B cell (primary cell): Measurements from ENCODE around the gene IFT122. TPM values are rescaled to one million over a fixed set of nuclear protein-coding genes. Genes with fewer than 3 reads are reported as not detected.

ENCODE experiments used
- ATAC-seq: fragments of 200-7000 bp; cut with Tn5 transposase; one replicate; pipeline ENCODE4 v1.10.0; 2021; ENCODE audit warnings: low read depth, mild to moderate bottlenecking, moderate number of reproducible peaks, moderate library complexity
- CTCF ChIA-PET: fragments of 350-600 bp; sonication (Branson Sonifier 250); formaldehyde crosslinking; loops from one replicate; lab custom pipeline; 2021; ENCODE audit warnings: antibody characterized with exemption, inconsistent platforms; lab: Charles Lee
- POLR2A ChIA-PET: fragments of 350-600 bp; sonication (Branson Sonifier 250); formaldehyde crosslinking; loops from one replicate; lab custom pipeline; 2021; ENCODE audit warnings: antibody characterized with exemption; lab: Charles Lee
- DNase-seq: peaks from one replicate; pipeline ENCODE4 v3.0.0; 2013
- H2AFZ ChIP-seq: 2 replicates; pipeline ENCODE4 v1.6.1; 2012; ENCODE audit warnings: mild to moderate bottlenecking, low read depth, low read length; ENCODE audit not compliant: insufficient read depth, poor library complexity, severe bottlenecking
- H3K27ac ChIP-seq, 2 donors: 1 replicate in 1 of 2; 2 replicates in 1 of 2; pipeline ENCODE4 v1.5.1; 2012 to 2013; ENCODE audit warnings: low read length in 2 of 2, mild to moderate bottlenecking in 2 of 2, moderate library complexity in 1 of 2
- H3K27me3 ChIP-seq, 4 experiments: fragments of 200-600 bp in 1 of 4; sonication (generic) in 1 of 4; replicated peaks in 1 of 4; 1 replicate in 2 of 4; 2 replicates in 2 of 4; pipeline versions ENCODE4 v1.6.1 to v1.7.0; 2013 to 2016; ENCODE audit warnings: low read length in 3 of 4, mild to moderate bottlenecking in 2 of 4, mixed read lengths in 1 of 4, moderate library complexity in 1 of 4; ENCODE audit not compliant: insufficient read depth in 4 of 4, control insufficient read depth in 3 of 4; ENCODE audit errors: control extremely low read depth in 1 of 4
- H3K36me3 ChIP-seq, 2 experiments: replicated peaks in 1 of 2; 1 replicate in 1 of 2; 2 replicates in 1 of 2; pipeline versions ENCODE4 v1.6.1 to v1.7.1; 2013; ENCODE audit warnings: low read length in 1 of 2; ENCODE audit not compliant: insufficient read depth in 2 of 2, control insufficient read depth in 1 of 2; ENCODE audit errors: control extremely low read depth in 1 of 2, extremely low read depth in 1 of 2
- H3K4me1 ChIP-seq, 2 donors: fragments of 200-600 bp in 1 of 2; sonication (generic) in 1 of 2; 1 replicate in 1 of 2; 2 replicates in 1 of 2; pipeline versions ENCODE4 v1.5.1 to v1.6.1; 2013 to 2017; ENCODE audit warnings: low read length in 2 of 2; ENCODE audit not compliant: control insufficient read depth in 2 of 2, insufficient read depth in 2 of 2
- H3K4me2 ChIP-seq: replicated peaks from 2 replicates; pipeline ENCODE3; 2012; ENCODE audit warnings: mild to moderate bottlenecking, low read depth, low read length; ENCODE audit not compliant: poor library complexity, severe bottlenecking
- H3K4me3 ChIP-seq, 5 experiments: fragments of 200-600 bp in 1 of 5; sonication (generic) in 1 of 5; 1 replicate in 3 of 5; 2 replicates in 2 of 5; pipeline versions ENCODE4 v1.5.1 to v1.7.0; 2011 to 2016; ENCODE audit warnings: low read length in 4 of 5, mild to moderate bottlenecking in 4 of 5, low read depth in 2 of 5, control low read depth in 1 of 5, moderate library complexity in 1 of 5; ENCODE audit not compliant: insufficient read depth in 1 of 5; ENCODE audit errors: control extremely low read depth in 1 of 5, extremely low read depth in 1 of 5
- H3K79me2 ChIP-seq: fragments of 200-600 bp; sonication (generic); one replicate; pipeline ENCODE4 v1.6.0; 2016; ENCODE audit warnings: low read length; ENCODE audit not compliant: control insufficient read depth, insufficient read depth
- H3K9ac ChIP-seq: fragments of 200-600 bp; sonication (generic); 2 replicates; pipeline ENCODE4 v1.6.1; 2017; ENCODE audit warnings: mild to moderate bottlenecking, low read length, moderate library complexity
- H3K9me3 ChIP-seq, 3 donors: one replicate each; pipeline versions ENCODE4 v1.6.1 to v1.7.1; 2013; ENCODE audit warnings: low read length in 2 of 3; ENCODE audit not compliant: control insufficient read depth in 2 of 3, insufficient read depth in 1 of 3; ENCODE audit errors: control extremely low read depth in 1 of 3
- H4K20me1 ChIP-seq: 2 replicates; pipeline ENCODE4 v1.6.0; 2012; ENCODE audit warnings: mild to moderate bottlenecking, low read length; ENCODE audit not compliant: insufficient read depth, control insufficient read depth, poor library complexity, severe bottlenecking
- H3K27ac Mint-ChIP-seq: one replicate; pipeline ENCODE4 v1.8.0; 2021; ENCODE audit warnings: mixed read lengths
- H3K27me3 Mint-ChIP-seq: one replicate; pipeline ENCODE4 v1.8.0; 2021; ENCODE audit warnings: mixed read lengths
- H3K4me1 Mint-ChIP-seq: one replicate; pipeline ENCODE4 v1.8.0; 2021; ENCODE audit warnings: mixed read lengths
- H3K4me3 Mint-ChIP-seq: one replicate; pipeline ENCODE4 v1.8.0; 2021; ENCODE audit warnings: mixed read lengths
- H3K9me3 Mint-ChIP-seq: one replicate; pipeline ENCODE4 v1.8.0; 2022; ENCODE audit warnings: mixed read lengths; ENCODE audit not compliant: insufficient read depth
- CTCF ChIP-seq: fragments of 200-600 bp; IDR thresholded peaks from one replicate; pipeline ENCODE4 v1.8.0; 2022; ENCODE audit warnings: antibody characterized with exemption, mild to moderate bottlenecking
- EZH2 ChIP-seq: IDR thresholded peaks from 2 replicates; pipeline ENCODE4 v1.6.1; 2012; ENCODE audit warnings: borderline replicate concordance, low read depth, mild to moderate bottlenecking, moderate library complexity, low read length; ENCODE audit not compliant: insufficient read depth, poor library complexity, severe bottlenecking
- WGBS: methylation state at CpG from one replicate; pipeline ENCODE4 v1.1.5; 2013; ENCODE audit warnings: missing lambda C conversion rate; ENCODE audit not compliant: insufficient coverage; 5-methylcytosine and 5-hydroxymethylcytosine counted together
- intact Hi-C: fragments of 100-400 bp; cut with micrococcal nuclease; formaldehyde crosslinking; loops from one replicate; pipeline ENCODE4 v1.10.0; 2022
- polyA plus RNA-seq: library from polyadenylated mRNA; depleted of rRNA; stranded (reverse); fragments of >200 nt; gene quantifications from 2 replicates; pipeline ENCODE4 v1.2.3, GENCODE V29; 2012
- total RNA-seq, 2 donors: library from RNA; stranded (reverse); fragments of 120-200 nt in 1 of 2; gene quantifications; 1 replicate in 1 of 2; 2 replicates in 1 of 2; pipeline versions ENCODE4 v1.2.3 to v1.2.4, GENCODE V29; 2013 to 2022

The IFT122 gene
- total and polyA plus RNA-seq, 2 donors (not counting 1 experiment from before 2014, with no cell fraction given) = 14.0 to 34.3 TPM

- H3K4me3 ChIP-seq = no peak overlapping the region
- H3K4me3 Mint-ChIP-seq = no peak overlapping the region
- H3K36me3 ChIP-seq = peaks cover 1 to 5% of the 10 kb centered on the region in 2 experiments
- H3K27me3 ChIP-seq = no peaks in the 10 kb centered on the region
- H3K9me3 Mint-ChIP-seq = no peaks in the 10 kb centered on the region
- CTCF ChIA-PET = no interaction called here
- POLR2A ChIA-PET = no interaction called here
- no peak overlapping the region for H3K4me2 ChIP-seq
- H3K9me3 ChIP-seq = no peaks in the 10 kb centered on the region
- H2AFZ ChIP-seq = no peak overlapping the region
- DNase-seq (no peak), ATAC-seq (no peak)
- no peaks in the 10 kb centered on the region for H3K27me3 Mint-ChIP-seq
- no peaks in the 10 kb centered on the region for H4K20me1 ChIP-seq
- no CpG with 5 or more reads among the region's 3 CpGs for WGBS
- no peak overlapping the region for H3K27ac Mint-ChIP-seq
- no peak overlapping the region for H3K9ac ChIP-seq
- TF ChIP-seq CTCF (no peak), EZH2 (no peak)
- H3K4me1 ChIP-seq = no peaks in the 10 kb centered on the region
- H3K79me2 ChIP-seq = no peaks in the 10 kb centered on the region
- no peak overlapping the region for H3K27ac ChIP-seq
- intact Hi-C loops = no loop called here
- no peaks in the 10 kb centered on the region for H3K4me1 Mint-ChIP-seq
These were observed 23.1 kb downstream of the IFT122 start for GRCh38 chr3:129463094-129463493.

- H3K79me2 ChIP-seq = no peaks in the 10 kb centered on the region
- no peak overlapping the region for H3K4me2 ChIP-seq
- no peaks in the 10 kb centered on the region for H3K9me3 Mint-ChIP-seq
- TF ChIP-seq CTCF (no peak), EZH2 (no peak)
- H3K4me3 ChIP-seq = no peak overlapping the region
- ChIA-PET CTCF (no interaction called here), POLR2A (no interaction called here)
- H3K36me3 ChIP-seq = peaks cover 1 to 5% of the 10 kb centered on the region in 2 experiments
- whole genome bisulfite sequencing = 100% methylated on average over 2 of the region's 4 CpGs
- H4K20me1 ChIP-seq = no peaks in the 10 kb centered on the region
- no peak overlapping the region for H3K27ac Mint-ChIP-seq
- no peaks in the 10 kb centered on the region for H3K27me3 ChIP-seq
- no peak overlapping the region for H3K9ac ChIP-seq
- no peaks in the 10 kb centered on the region for H3K4me1 Mint-ChIP-seq
- no peak overlapping the region for H3K27ac ChIP-seq
- no peak for ATAC-seq
- DNase-seq = no peak
- no peak overlapping the region for H2AFZ ChIP-seq
- no peaks in the 10 kb centered on the region for H3K9me3 ChIP-seq
- no peak overlapping the region for H3K4me3 Mint-ChIP-seq
- intact Hi-C loops = no loop called here
- no peaks in the 10 kb centered on the region for H3K4me1 ChIP-seq
- H3K27me3 Mint-ChIP-seq = no peaks in the 10 kb centered on the region
These were observed 23.7 kb downstream of the IFT122 start for GRCh38 chr3:129463716-129464115.
